Esophagus muscularis mucosa (tissue), 4 donors: Measurements from ENCODE around the gene CCND2.

ENCODE experiments used
- EP300 ChIP-seq: sonication (generic); formaldehyde crosslinking; IDR thresholded peaks from one replicate; pipeline ENCODE4 v1.6.1; 2017; ENCODE audit warnings: antibody characterized with exemption
- POLR2A ChIP-seq: fragments of 450-650 bp; IDR thresholded peaks from one replicate; pipeline ENCODE4 v1.6.1; 2017; ENCODE audit warnings: antibody characterized with exemption, moderate library complexity, mild to moderate bottlenecking, low read depth
- POLR2AphosphoS5 ChIP-seq, 2 donors: sonication (generic); formaldehyde crosslinking; IDR thresholded peaks; one replicate each; pipeline ENCODE4 v1.6.1; 2017; ENCODE audit warnings: antibody characterized with exemption in 2 of 2
- TF ChIP-seq, protein P1 (sequence below), 3 experiments: fragments of 200-600 bp in 2 of 3; fragments of 450-650 bp in 1 of 3; sonication (generic) in 2 of 3; IDR thresholded peaks; one replicate each; pipeline ENCODE4 v1.5.1; 2017 to 2019; ENCODE audit warnings: antibody characterized with exemption in 3 of 3, mild to moderate bottlenecking in 2 of 3, moderate library complexity in 1 of 3

DNA sequence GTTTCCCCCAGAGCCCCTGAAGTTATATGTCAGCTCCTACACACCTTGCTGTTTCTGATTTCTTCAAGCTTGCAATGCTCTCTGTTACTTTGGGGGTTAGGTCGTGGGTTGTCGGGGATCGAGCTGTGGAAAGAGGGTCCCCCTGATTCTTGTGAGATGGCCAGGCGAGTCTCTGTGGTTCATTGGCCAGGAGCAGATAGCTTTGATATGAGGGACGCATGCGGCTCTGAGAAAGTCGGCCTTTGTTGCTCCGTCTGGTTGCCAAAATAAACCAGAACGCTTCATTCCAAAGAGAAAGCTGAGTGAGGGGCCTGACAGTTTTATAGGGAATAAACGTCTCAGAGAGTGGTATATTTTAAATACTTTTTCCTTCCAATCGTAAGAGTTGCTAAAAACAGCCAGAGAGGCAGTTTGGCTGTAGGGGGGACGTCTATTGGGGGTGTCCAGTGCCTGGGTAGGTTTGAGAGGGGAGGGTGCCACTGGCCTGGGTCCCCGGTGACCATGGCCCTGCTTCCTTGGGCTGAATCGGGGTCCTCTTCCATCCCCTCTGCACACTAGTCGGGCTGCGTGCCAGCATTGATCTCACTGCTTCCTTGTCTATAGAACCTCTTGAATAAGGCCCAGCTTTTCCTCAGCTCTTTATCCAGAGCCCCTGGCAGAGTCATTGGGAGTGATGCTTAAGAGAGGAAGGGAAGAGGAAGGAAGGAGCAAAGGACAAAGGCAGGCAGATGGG lies 18.9 kb downstream of the CCND2 start:
- TF ChIP-seq, protein P1, sequence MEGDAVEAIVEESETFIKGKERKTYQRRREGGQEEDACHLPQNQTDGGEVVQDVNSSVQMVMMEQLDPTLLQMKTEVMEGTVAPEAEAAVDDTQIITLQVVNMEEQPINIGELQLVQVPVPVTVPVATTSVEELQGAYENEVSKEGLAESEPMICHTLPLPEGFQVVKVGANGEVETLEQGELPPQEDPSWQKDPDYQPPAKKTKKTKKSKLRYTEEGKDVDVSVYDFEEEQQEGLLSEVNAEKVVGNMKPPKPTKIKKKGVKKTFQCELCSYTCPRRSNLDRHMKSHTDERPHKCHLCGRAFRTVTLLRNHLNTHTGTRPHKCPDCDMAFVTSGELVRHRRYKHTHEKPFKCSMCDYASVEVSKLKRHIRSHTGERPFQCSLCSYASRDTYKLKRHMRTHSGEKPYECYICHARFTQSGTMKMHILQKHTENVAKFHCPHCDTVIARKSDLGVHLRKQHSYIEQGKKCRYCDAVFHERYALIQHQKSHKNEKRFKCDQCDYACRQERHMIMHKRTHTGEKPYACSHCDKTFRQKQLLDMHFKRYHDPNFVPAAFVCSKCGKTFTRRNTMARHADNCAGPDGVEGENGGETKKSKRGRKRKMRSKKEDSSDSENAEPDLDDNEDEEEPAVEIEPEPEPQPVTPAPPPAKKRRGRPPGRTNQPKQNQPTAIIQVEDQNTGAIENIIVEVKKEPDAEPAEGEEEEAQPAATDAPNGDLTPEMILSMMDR (IDR thresholded peaks at IDR 0.05) = no peak
- TF ChIP-seq POLR2A (no peak), POLR2AphosphoS5 (IDR thresholded peaks at IDR 0.05) (no peak), EP300 (no peak)
